Hematopoietic multipotent progenitor cell treated with erythropoietin and hydrocortisone succinate and interleukin-3 and kit ligand, for 15 days (in vitro differentiated cells): ENCODE measurements around the gene MPP3.
"Not testable (repeated sequence)": the region's sequence is repeated elsewhere in the genome, so short reads cannot be mapped to it uniquely, and the experiment has no call there.

Source experiments
- DNase-seq: peaks from one replicate; pipeline ENCODE4 v3.0.0-alpha.2; 2015; ENCODE audit warnings: low spot score

The MPP3 gene

DNA sequence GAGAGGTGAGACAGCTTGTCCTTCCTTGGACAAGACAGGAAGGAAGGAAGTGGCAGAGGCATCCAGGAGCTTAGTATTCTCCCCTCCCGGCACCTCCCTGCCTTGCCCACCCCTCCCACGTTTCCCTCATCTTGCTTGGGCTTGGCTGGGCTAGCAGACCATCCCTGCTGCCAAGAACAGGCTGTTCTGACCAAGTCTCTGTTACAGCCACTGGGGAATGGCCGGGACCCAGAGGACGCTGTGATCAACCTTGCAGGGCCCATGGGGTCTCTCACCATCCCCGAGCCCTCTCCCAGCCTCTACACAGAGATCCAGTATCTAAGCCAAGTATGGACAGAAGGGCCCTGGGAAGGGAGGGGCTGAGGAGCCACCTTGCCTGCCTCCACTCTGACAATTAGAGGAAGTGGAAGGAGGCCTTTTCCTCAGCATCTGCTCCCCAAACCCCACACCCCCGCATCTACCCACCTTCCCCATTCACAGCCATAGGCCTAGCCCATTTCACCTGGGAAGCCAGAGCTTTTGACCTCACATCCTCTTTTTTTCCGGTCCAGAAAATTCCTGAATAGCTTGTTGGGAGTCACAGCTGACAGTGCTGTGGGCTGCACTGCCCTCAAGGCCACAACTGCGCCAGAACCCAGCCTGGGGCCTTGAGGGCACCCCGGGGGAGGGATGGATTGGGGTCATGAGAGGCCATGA lies 28.1 kb upstream of the MPP3 start:
- DNase-seq, result no peak

DNA sequence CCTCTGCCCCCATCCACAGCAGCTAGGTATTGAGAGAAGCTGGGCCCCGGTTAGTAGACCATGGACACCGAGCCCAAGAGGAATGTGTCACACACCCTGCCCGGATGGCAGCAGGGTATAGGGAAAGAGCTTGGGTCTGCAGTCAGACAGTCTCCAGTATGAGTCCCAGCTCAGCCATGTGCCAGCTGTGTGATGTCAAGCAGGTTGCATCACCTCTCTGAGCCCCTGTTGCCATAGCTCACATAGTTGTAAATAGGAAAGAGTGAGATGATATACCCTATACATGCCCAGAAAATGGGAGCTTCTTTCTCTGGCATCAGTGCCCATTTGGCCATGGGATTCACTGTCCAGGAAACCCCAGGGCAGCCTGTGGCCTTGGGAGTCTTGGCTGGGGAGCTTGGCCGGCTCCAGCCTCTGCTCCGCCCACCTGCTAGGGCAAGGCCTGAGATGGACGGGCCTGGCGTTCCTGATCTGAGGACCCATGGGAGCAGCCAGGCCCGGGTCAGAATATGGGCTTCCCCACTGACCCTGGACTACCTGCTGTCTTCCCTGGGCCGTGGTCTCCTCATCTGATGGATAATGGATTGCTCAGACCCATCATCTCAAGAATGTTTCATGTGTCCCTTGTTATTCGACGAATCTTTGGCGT lies 27.3 kb upstream of the MPP3 start:
- DNase-seq, result no peak

DNA sequence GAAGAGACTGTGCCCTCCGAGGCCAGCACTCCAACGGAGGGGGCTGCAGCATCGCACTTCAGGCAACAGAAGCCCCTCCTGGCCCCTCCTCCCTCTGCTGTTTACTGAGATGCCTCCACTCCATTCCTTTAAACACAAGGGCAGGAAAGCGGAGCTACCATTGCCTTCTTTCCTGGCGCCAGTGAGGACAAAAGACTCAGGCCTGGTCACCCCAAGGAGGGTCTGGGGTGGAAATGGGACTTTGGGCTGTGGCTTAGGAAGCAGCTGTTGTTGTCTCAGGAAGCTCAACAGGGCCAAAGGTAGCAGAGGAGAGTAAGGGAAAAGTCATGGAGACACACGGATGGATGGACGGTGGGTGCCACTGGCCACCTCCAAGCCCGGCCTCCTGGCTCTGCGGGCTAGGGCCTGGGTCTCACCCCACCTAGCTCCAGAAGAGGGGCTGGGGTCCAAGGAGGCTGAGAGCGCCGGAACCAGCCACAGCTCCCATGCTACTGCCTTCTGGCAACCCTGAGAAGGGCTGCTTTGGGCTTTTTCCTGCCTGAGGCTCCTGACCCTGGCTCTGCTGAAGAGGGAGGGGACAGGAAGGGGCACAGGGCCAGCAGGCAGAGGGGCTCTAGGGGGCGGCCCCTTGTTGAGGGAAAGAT lies 25.1 kb upstream of the MPP3 start:
- no peak for DNase-seq

DNA sequence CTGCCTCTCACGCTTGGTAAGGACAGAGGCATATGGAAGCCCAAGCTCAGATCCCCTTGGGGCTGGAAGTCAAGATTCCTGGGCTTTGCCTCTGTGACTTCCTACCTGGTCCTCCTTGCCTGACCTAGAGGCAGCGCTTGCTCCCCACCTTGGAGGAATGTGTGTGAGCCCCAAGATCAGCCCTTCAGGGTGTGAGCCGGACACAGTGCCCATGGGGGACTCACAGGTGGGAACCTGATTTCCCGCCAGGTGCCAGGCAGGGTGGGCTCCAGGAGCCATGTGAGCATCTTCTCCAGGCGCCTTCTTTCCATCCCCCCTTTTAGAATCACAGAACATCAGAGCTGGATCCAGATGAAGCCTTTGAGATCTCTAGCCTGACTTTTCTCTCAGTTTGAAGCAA lies 24.2 kb upstream of the MPP3 start:
- DNase-seq, result no peak

DNA sequence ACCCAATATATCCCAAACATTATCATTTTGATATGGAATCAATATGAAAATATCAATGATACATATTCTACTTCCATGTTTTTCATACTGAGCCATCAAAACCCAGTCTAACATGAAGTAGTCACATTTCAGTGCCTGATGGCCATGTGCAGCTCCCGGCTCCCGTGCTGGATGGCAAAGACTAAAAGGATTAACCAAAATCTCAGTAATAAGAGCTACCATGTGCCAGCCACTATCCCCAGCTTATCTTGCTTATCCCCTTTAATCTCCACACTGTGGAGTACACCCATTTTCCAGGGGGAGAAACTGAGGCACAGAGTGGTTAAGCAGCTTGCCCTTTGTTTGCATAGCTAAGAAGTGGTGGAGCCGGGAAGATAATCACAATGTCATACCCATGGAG lies 23.2 kb upstream of the MPP3 start:
- no peak for DNase-seq

DNA sequence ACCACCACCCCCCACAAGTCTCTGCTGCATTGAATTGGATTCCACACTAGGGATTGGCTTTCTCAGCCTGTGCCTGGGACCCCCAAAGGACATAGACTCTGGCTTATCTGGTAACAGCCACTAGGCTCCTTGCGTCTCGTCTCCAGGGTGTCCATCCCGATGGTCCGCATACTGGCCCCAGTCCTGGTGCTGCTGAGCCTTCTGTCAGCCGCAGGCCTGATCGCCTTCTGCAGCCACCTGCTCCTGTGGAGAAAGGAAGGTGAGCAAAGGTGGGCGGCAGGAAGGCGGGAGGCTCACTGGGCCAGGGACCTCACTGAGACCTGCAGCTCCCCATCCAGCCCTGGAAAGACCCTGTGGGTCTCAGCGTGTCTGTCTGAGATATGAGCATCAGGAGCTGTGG lies 22.1 kb upstream of the MPP3 start:
- DNase-seq, result no peak

DNA sequence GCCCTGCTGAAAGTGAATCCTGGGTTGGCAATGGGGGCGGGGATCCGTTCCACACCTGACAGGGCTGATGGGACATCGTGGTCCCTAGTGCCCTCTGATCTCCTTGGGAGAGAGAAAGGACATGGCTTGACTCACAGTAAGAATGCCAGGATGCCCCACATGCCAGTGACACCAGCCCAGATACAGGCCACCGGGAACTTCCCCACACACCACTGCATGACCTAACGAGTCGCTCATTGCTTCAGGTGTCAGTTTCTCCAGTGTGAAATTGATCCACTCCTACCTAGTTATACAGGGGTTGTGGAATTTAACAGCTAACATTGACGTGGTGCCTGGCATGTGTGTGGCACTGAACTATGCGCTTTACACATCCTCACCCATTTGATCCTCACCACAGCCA lies 21.6 kb upstream of the MPP3 start:
- DNase-seq, result no peak

DNA sequence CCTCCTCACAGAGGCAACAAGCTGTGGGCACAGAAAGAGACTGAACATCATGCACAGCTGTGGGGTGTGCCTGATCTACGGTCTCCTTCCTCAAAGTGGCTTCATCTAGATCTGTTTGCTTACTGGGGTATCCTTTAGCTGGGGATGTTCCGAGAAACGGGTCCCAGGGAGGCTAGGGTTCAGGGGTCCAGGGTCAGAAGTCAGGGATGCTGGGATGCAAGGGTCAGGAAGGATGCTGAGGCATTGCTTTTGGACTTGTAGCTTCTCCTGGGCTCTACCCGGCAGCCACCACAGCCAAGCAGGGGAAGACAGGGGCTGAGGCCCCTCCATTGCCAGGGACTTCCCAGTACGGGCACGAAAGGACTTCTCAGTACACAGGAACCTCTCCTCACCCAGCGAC lies 20.6 kb upstream of the MPP3 start:
- DNase-seq, result no peak

DNA sequence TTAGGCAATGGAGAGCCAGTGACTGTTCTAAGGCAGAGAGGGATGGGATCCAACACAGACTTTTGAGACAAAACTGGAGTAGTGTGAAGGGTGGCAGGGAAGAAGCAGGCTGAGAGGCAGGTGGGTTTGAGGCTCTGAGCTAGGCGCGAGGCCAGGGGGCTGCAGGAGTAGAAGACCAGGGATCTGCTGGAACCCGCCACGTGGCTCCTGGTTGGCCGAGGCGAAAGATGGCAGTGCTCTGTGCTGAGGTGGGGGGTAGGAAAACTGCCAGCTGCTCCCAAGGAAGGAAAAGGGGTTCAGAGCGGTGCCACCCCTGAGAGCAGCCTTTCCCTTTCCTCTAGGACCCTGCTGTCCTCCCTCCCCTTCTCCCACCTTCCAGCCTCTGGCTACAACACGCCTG lies 19.6 kb upstream of the MPP3 start:
- DNase-seq, result no peak

DNA sequence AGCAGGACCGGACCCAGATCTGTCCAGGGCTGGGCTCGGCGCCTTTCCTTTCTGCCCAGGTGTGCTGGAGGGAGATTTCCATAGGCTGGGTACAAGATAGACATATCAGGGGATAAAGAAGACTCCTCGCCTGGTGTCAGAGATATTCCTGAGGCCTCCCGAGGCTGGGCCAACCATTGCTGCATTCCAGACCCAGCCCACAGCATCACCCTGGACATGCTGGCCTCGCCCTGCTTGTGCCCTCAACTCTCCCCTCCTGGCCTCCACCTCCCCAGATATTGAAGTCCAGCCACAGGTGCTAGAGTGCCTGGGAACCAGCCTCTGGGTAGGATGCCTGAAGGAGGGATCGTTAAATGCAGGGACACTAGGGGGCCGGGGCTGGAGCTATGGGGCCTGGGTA lies 16.2 kb upstream of the MPP3 start:
- no peak for DNase-seq

DNA sequence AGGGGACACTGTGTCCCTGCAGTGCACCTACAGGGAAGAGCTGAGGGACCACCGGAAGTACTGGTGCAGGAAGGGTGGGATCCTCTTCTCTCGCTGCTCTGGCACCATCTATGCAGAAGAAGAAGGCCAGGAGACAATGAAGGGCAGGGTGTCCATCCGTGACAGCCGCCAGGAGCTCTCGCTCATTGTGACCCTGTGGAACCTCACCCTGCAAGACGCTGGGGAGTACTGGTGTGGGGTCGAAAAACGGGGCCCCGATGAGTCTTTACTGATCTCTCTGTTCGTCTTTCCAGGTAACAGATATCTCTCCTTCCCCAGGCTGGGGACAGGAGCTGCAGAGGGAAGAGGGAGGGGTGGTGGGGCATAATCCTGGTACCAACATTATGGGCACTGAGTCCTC lies 15.7 kb upstream of the MPP3 start:
- no peak for DNase-seq

DNA sequence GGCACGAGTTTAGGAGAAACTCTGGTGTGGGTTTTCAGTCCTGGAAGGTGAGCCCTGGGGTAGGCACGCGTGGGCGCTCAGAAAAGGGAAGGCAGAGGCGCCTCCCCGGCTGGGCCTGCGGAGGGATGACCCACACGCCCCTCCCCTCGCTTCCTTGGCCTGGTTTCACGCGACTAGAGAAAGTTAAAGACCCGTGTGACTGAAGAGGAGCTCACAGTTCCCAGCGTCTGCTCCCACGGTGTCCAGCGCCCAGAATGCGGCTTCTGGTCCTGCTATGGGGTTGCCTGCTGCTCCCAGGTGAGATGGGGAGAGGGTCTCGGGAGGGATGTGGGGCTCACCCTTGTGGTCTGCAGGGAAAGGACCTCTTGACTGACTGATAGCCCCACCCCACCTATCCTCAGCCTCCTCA lies 14.0 kb upstream of the MPP3 start, which contains the start of gene CD300LG:
Gene CD300LG (plus strand): TSS at position 214 of the 409 bp plus-strand sequence. CDS start 41 bp downstream, at position 255.
- no peak for DNase-seq

DNA sequence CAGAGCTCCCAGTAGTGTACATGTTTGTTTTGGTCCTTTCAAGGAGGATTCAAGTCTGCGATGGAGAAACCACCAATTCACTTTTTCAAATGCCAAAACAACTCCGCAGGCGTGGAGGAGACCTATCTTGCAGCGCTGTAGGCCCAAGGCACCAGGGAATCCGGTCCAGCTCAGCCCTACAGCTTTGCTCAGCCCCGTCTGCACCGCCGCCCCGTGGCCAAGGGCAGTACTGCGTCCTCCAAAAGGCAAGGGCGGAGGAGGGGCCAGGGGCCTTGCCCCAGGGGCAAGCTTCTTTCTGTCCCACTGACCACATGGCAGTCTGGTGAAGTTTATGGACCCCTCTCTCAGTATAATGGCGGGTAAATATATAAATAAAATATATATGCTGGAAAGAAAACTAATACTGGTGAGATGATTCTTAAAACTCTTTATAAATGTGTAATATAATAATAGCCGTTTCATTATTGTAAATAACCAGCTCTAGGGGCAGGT lies 13.3 kb upstream of the MPP3 start:
- DNase-seq, result peak; percentile 54

DNA sequence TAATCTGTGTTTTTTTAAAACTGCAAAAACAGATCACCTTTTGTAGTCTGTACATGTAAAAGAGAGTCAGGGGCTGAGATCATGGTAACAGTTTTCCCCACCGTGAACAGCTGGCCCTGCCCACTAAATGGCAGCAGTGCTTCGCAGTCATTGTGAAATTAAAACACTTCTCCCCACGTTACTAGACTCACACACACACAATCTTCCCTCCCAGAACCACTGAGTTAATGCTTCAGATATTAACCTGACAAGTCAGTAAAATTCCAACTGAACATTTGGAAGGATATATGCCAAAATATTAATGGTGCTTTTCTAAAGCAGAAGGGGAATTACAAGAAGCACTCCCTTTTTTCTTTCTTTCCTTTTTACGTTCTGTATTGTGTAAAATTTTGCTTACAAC lies 12.8 kb upstream of the MPP3 start:
- DNase-seq, result no peak

DNA sequence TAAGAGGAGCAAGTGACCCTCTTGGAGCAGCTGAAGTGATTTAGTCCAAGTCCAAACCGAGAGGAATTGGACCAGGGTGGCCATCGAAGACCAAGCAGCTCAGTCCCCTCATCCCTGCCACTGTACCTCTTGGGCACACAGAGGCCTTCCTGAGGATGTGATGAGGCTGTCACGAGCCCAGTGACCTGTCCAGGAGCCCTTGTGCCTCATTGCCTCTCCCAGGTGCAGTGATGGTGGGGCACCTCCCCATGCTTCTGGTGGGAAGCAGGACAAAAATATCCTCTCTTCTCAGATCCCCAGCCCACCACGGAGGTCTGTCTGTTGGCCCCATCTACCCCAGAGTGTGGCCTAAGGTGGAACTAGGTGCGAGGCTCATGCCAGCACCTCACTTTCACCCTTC lies 11.3 kb upstream of the MPP3 start:
- DNase-seq, result no peak

DNA sequence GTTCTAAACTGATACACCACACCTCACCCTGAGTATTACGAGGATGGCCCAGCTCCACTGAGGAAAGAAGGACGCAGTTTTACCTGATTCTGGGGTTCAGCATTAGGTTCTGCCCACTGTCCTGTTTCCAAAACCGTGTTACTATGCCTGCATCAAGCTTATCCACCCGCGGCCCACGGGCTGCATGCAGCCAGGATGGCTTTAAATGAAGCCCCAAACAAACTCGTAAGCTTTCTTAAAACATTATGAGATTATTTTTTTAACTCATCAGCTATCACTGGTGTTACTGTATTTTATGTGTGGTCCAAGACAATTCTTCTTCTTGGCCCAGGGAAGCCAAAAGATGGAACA lies 10.0 kb upstream of the MPP3 start:
- DNase-seq, result no peak

DNA sequence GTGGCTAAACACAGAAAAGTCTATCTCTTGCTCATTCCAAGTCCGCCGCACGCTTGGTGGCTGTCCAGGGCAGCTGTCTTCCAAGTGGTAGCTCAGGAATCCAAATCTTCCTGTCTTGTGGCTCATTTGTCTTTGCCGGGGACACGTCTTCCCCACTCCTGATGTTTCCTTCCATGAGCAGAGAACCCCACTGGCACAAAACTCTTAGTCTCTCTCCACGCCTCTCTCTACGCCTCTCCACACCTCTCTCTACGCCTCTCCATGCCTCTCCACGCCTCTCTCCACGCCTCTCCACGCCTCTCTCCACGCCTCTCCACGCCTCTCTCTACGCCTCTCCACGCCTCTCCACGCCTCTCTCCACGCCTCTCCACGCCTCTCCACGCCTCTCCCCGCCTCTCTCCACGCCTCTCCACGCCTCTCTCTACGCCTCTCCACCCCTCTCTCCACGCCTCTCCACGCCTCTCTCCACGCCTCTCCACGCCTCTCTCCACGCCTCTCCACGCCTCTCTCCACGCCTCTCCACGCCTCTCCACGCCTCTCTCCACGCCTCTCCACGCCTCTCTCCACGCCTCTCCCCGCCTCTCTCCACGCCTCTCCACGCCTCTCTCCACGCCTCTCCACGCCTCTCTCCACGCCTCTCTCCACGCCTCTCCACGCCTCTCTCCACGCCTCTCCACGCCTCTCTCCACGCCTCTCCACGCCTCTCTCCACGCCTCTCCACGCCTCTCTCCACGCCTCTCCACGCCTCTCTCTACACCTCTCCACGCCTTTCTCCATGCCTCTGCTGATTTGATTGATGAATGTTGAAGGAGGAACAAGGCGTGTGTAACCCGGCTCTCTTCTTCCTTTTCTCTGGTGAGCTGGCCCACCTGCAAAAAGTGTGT lies 9.4 kb upstream of the MPP3 start:
- DNase-seq, result not testable (repeated sequence)

DNA sequence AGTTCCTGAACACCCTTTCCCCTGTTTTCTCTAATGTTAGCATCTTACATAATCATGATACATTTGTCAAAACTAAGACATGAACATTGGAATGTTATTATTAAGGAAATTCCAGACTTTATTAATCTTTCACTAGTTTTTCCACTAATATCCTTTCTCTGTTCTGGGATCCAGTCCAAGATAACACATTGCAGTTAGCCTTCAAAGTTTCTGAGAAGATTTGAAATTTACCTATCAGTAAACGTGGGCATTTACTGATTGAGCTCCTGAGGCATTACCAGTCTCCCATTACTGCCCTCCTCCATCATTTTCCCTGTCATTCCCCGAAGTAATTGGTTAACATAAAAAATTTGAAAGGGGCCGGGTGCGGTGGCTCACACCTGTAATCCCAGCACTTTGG lies 8.3 kb upstream of the MPP3 start:
- DNase-seq, result no peak

DNA sequence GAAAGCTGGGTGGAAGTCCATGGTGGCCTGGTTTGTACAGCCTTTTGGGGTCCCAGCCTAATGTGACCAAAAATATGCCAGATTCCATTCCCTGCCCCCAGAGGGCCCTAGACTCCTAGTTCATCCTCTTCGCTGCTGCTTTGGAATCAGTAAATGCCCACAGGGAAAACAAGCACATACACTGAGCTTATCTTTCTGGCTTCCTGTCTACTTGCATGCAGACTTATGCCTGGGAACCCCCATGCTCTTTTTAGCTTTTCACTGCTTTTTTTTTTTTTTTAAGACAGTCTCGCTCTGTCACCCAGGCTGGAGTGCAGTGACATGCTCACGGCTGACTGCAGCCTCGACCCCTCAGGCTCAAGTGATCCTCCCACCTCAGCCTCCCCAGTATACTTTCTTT lies 7.9 kb upstream of the MPP3 start:
- DNase-seq, result no peak

DNA sequence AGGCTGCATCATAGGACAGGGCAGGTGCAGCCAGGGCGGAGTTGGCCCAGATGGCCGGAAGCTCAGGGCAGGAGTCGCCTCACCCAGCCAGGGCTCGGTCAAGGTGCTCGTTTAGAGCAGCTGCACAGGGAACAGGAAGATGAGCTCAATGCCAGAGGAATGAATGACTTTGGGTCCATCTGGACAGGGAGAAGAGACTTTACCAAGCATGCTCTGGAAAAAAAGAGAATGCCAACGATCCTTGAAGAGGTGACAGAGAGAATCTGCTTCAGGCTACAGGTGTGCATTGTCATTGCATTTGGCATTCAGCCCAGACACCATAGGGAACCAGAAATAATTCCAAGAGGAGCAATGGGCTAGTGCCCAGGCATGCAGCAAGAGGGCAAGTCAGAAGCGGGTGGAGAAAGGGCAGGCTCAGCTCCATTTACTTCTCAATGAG lies 6.7 kb upstream of the MPP3 start:
- no peak for DNase-seq

DNA sequence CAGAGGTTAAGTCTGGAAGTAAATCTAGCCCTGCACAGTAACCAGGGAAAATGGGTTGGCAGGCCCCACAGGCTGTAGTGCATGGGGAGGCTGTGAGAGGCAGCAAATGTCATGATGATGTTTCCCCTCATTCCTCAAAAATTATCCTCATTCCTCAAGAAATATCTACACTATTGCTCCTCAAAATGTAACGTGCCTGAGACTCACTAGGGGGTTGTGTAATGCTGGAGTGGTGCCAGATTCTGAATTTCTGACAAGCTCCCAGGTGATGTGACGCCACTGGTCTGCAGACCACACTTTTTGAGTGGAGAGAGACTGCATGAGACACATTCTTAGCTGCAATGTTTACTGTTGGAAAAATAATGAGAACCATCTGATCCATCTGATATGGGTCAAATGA lies 1.2 kb upstream of the MPP3 start:
- no peak for DNase-seq

DNA sequence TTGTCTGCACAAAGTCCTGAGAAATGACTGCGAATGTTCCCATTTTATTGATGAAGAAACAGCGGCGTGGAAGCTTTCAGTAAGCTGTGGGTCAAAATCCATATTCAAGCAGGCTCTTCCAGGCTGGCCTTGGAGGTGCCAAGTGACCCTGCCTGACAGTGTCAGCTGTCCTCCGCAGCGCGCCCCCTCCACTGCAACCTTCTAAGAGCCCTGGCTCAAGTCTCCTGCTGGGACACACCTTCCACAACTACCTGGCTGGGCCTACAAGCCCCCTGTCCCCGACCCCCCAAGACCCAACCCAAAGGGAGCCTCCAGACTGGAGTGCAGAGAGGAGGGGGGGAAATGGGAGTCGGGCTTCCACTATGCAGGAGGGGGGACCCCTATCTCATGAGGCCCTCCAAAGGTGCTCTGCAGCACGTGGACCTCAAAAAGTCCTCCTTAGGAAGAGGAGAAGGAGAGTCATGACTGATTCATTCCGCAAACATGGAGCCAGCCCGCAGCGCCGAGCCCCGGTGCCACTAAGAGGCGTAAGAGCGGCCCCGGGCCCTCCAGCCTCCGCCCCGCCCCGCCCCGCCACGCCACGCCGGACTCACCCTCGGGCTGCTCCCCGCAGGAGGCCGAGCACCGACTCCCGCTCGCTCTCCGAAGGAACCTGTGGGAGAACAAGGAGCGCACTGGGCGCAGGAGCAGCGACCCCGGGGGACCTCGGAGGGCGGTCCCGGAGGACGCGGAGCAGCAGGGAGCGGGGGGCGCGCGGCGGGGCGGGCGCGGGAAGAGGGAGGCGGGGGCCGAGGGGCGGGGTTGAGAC lies 574 bp downstream of the MPP3 start:
- DNase-seq, result no peak
